SH-SY5Y (cell line): ENCODE data around the gene SPRED2.

Experiments used
- GATA2 ChIP-seq: IDR thresholded peaks from 2 replicates; pipeline ENCODE4 v1.6.1; 2011; ENCODE audit warnings: mild to moderate bottlenecking, low read depth, low read length
- GATA3 ChIP-seq: IDR thresholded peaks from 2 replicates; pipeline ENCODE4 v1.6.1; 2011; ENCODE audit warnings: low read depth, mild to moderate bottlenecking, low read length, moderate library complexity

- no peak for TF ChIP-seq GATA2
- no peak for TF ChIP-seq GATA3
Measured at GRCh38 chr2:65456886-65457285, 24.5 kb upstream of the SPRED2 start.
